ENCODE results near the gene ECE1. TPM values are rescaled to one million over a fixed set of nuclear protein-coding genes. Genes with fewer than 3 reads are reported as not detected.

The ECE1 gene
- total and polyA plus RNA-seq, 2 experiments from 2014 or later, result 82.3 to 100 TPM

DNA sequence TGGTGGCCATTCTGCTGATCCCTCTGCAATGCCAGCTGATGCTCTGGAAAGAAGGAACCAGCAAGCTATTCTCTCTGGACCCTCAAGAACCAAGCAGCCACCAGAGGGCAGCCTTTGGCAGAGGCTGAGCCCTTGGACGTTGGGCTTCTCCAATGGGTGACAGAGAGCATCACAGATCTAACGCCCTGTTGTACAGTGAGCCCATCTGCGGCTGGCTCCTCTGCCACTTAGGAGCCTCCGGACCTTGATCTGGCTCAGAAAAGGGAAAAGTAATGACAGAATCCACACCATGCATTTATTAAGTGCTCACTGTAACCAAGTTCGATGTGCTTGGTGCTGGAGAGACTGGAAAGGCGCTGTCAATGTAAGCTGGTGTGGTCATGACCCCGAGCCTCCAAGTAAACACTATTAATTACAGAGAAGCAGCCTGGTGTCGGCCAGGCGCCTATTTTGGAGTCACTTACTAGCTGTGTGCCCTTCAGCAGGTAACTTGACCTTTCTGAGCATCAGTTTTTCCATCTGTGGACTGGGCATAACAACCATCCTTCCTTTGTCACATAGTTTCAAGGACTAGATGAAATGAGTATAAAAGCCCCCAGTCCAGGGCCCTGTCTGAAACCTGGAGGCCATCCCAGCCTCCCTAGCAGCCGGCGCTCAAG, 34.9 kb downstream of the ECE1 start:
- H3K27ac ChIP-seq, result no peak overlapping the region
- H3K4me2 ChIP-seq (ENCODE audit: unreplicated experiment), result no peak overlapping the region
- H3K36me3 ChIP-seq (ENCODE audit: low read depth), result peaks cover 4% of the 10 kb centered on the region; the same call in 1 of the 2 replicates
- H3K9ac ChIP-seq, result no peak overlapping the region
- peaks cover 15% of the 10 kb centered on the region for H3K4me1 ChIP-seq (ENCODE audit: insufficient read depth)
- H4K20me1 ChIP-seq (ENCODE audit: insufficient read depth), result no peaks in the 10 kb centered on the region
- H3K9me2 ChIP-seq (ENCODE audit: insufficient read depth), result no peaks in the 10 kb centered on the region
- no peak overlapping the region for H3K4me3 ChIP-seq
- WGBS, 2 experiments (ENCODE audit: low coverage in 1 of 2, low lambda C conversion rate in 2 of 2, missing lambda C conversion rate in 2 of 2), result 59 to 60% methylated on average over 11 of the region's 11 CpGs
- H3K27me3 ChIP-seq (replicated peaks; ENCODE audit: insufficient read depth), result no peaks in the 10 kb centered on the region
- H3F3A ChIP-seq (ENCODE audit: insufficient read depth), result peaks cover 13% of the 10 kb centered on the region
- DNase-seq, result peak; percentile 91
- in situ Hi-C loops (cut with MboI), result no loop called here
- TF ChIP-seq EZH2phosphoT487 (IDR thresholded peaks at IDR 0.05; ENCODE audit: insufficient read depth, low read depth) (no peak), EZH2 (IDR thresholded peaks at IDR 0.05; ENCODE audit: insufficient read depth, poor library complexity, severe bottlenecking) (no peak)
- H2AFZ ChIP-seq, result no peak overlapping the region
- no peaks in the 10 kb centered on the region for H3K9me3 ChIP-seq (ENCODE audit: low read depth)
- H3K79me2 ChIP-seq (ENCODE audit: insufficient read depth), result no peaks in the 10 kb centered on the region

DNA sequence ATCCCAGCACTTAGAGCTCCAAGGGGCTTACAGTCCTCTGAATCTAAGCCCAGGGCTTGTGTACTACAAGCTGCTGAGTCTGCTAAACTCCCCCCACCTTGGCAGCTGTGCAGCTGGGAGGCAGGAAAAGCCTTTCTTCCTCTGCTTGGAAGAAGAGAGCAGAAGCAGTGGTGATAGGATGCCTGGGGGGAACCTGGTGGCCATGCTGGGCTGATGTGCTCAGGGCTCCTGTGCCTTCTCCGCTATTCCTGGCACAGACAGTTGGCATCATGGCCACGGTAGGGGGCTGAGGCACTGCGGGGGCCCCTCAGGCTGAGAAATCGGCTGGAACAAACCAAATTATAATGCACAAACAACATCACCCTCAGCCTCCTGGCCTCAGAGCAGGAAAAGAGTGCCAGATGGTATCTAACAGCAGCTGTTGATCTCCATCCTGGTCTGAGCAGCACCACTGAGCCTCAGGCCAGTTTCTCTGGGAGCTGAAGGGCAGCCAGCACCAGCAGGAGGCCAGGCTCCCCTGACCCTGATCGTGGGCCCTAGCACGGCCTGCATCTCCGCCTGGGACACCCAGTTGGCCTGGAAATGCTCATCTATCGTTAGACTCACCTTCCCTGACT, 35.8 kb downstream of the ECE1 start:
- H4K20me1 ChIP-seq (ENCODE audit: insufficient read depth), result no peaks in the 10 kb centered on the region
- H3K4me1 ChIP-seq (ENCODE audit: insufficient read depth), result peaks cover 15% of the 10 kb centered on the region
- no peak overlapping the region for H3K4me3 ChIP-seq
- H3K9me2 ChIP-seq (ENCODE audit: insufficient read depth), result no peaks in the 10 kb centered on the region
- peaks cover 13% of the 10 kb centered on the region for H3F3A ChIP-seq (ENCODE audit: insufficient read depth)
- H3K9me3 ChIP-seq (ENCODE audit: low read depth), result no peaks in the 10 kb centered on the region
- H3K27ac ChIP-seq, result peak overlapping the region; percentile 18; the same call in 1 of the 2 replicates
- H3K4me2 ChIP-seq (ENCODE audit: unreplicated experiment), result no peak overlapping the region
- no peak overlapping the region for H2AFZ ChIP-seq
- in situ Hi-C loops (cut with MboI), result no loop called here
- peak; percentile 19 for DNase-seq
- 43 to 52% methylated on average over 8 of the region's 8 CpGs for WGBS, 2 experiments (ENCODE audit: low coverage in 1 of 2, low lambda C conversion rate in 2 of 2, missing lambda C conversion rate in 2 of 2)
- no peak overlapping the region for H3K9ac ChIP-seq
- peaks cover 4% of the 10 kb centered on the region; the same call in 1 of the 2 replicates for H3K36me3 ChIP-seq (ENCODE audit: low read depth)
- TF ChIP-seq EZH2phosphoT487 (IDR thresholded peaks at IDR 0.05; ENCODE audit: insufficient read depth, low read depth) (no peak), EZH2 (IDR thresholded peaks at IDR 0.05; ENCODE audit: insufficient read depth, poor library complexity, severe bottlenecking) (no peak)
- no peaks in the 10 kb centered on the region for H3K27me3 ChIP-seq (replicated peaks; ENCODE audit: insufficient read depth)
- no peaks in the 10 kb centered on the region for H3K79me2 ChIP-seq (ENCODE audit: insufficient read depth)

DNA sequence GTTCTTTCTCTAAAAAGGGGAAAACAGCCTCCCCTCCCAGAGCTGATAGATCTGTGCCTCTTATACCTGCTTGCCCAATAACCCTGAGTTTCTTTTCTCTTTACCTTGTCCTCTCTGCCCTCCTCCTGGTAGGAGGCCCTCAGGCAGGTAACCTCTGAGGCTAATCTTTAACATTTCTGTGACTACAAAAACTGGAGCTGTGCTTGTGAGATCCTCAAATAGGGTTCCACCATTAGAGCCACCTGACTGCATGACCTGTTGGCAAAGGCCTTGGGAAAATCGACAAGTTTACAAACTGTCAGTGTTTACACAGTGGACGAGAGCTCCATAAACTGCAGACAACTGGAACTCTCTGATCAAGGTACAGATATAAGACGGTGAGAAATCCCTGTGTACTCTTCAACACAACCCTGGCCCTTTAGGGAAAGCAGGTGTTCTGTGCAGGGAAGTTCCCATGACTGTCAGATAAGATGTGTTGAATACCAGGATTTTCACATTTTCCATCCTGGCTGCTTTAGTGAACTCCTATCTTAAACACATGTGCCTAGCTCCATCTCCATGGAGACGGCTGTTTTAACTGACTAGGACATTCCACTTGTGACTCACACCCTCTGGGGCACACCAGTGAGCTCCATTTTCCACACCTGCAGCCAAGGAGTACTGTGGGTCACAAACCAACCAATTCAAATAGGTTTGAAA, 38.3 kb downstream of the ECE1 start:
- peak overlapping the region; percentile 64 for H3K9ac ChIP-seq
- no peaks in the 10 kb centered on the region for H3K9me3 ChIP-seq (ENCODE audit: low read depth)
- peak; percentile 99 for DNase-seq
- no peak overlapping the region for H3K4me3 ChIP-seq
- peaks cover 13% of the 10 kb centered on the region for H3F3A ChIP-seq (ENCODE audit: insufficient read depth)
- no peaks in the 10 kb centered on the region for H3K9me2 ChIP-seq (ENCODE audit: insufficient read depth)
- 42 to 49% methylated on average over 4 of the region's 4 CpGs for WGBS, 2 experiments (ENCODE audit: low coverage in 1 of 2, low lambda C conversion rate in 2 of 2, missing lambda C conversion rate in 2 of 2)
- H2AFZ ChIP-seq, result no peak overlapping the region
- peaks cover 15% of the 10 kb centered on the region for H3K4me1 ChIP-seq (ENCODE audit: insufficient read depth)
- H3K79me2 ChIP-seq (ENCODE audit: insufficient read depth), result no peaks in the 10 kb centered on the region
- no peaks in the 10 kb centered on the region for H4K20me1 ChIP-seq (ENCODE audit: insufficient read depth)
- no peaks in the 10 kb centered on the region for H3K27me3 ChIP-seq (replicated peaks; ENCODE audit: insufficient read depth)
- in situ Hi-C loops (cut with MboI), result no loop called here
- peak overlapping the region; percentile 78 for H3K27ac ChIP-seq
- no peak overlapping the region for H3K4me2 ChIP-seq (ENCODE audit: unreplicated experiment)
- peaks cover 4% of the 10 kb centered on the region; the same call in 1 of the 2 replicates for H3K36me3 ChIP-seq (ENCODE audit: low read depth)
- TF ChIP-seq EZH2phosphoT487 (IDR thresholded peaks at IDR 0.05; ENCODE audit: insufficient read depth, low read depth), result no peak
- no peak for TF ChIP-seq EZH2 (IDR thresholded peaks at IDR 0.05; ENCODE audit: insufficient read depth, poor library complexity, severe bottlenecking)

DNA sequence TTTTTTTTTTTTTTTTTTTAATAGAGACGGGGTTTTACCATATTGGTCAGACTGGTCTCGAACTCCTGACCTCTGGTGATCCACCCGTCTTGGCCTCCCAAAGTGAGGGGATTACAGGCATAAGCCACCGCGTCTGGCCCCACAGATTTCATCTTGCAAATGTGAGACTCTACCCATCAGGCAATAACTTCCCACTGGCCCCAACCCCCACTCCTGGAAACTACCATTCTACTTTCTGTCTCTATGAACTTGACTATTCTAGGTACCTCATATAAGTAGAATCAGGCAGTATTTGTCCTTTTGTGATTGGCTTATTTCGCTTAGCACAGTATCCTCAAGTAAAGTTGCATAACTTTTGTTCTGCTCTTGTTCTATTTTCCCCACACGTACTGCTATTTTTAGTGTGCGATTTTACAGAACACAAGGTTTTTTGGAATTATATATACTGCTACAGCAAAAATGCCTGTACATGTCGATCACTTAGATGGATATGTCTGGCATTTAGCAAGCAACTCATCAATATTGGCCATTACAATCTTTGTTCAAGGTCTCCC, 40.2 kb downstream of the ECE1 start:
- H2AFZ ChIP-seq, result no peak overlapping the region
- no peaks in the 10 kb centered on the region for H3K27me3 ChIP-seq (replicated peaks; ENCODE audit: insufficient read depth)
- no peak overlapping the region for H3K27ac ChIP-seq
- no peaks in the 10 kb centered on the region for H3K9me2 ChIP-seq (ENCODE audit: insufficient read depth)
- H3K79me2 ChIP-seq (ENCODE audit: insufficient read depth), result no peaks in the 10 kb centered on the region
- H3F3A ChIP-seq (ENCODE audit: insufficient read depth), result peaks cover 10% of the 10 kb centered on the region
- WGBS, 2 experiments (ENCODE audit: low coverage in 1 of 2, low lambda C conversion rate in 2 of 2, missing lambda C conversion rate in 2 of 2), result 91 to 98% methylated on average over 9 of the region's 9 CpGs
- peaks cover 17% of the 10 kb centered on the region for H3K36me3 ChIP-seq (ENCODE audit: low read depth)
- no peak for TF ChIP-seq EZH2phosphoT487 (IDR thresholded peaks at IDR 0.05; ENCODE audit: insufficient read depth, low read depth)
- H3K4me2 ChIP-seq (ENCODE audit: unreplicated experiment), result no peak overlapping the region
- peaks cover 15% of the 10 kb centered on the region for H3K4me1 ChIP-seq (ENCODE audit: insufficient read depth)
- H4K20me1 ChIP-seq (ENCODE audit: insufficient read depth), result no peaks in the 10 kb centered on the region
- H3K9ac ChIP-seq, result no peak overlapping the region
- H3K4me3 ChIP-seq, result no peak overlapping the region
- no peaks in the 10 kb centered on the region for H3K9me3 ChIP-seq (ENCODE audit: low read depth)
- in situ Hi-C loops (cut with MboI), result loop anchor here (25.0 kb wide), 1 partner anchor 237 kb away; no protein-coding TSS in a partner anchor
- no peak for DNase-seq
